ENCODE results near the gene POLN.

GRCh38 chr4:2177443-2178093 is 64.4 kb downstream of the POLN start:
- no peak for TF ChIP-seq CTCF (IDR thresholded peaks at IDR 0.05)
- no peak for TF ChIP-seq POLR2A (IDR thresholded peaks at IDR 0.05)
